ENCODE measurements around the gene KCNS1.

The KCNS1 gene

DNA sequence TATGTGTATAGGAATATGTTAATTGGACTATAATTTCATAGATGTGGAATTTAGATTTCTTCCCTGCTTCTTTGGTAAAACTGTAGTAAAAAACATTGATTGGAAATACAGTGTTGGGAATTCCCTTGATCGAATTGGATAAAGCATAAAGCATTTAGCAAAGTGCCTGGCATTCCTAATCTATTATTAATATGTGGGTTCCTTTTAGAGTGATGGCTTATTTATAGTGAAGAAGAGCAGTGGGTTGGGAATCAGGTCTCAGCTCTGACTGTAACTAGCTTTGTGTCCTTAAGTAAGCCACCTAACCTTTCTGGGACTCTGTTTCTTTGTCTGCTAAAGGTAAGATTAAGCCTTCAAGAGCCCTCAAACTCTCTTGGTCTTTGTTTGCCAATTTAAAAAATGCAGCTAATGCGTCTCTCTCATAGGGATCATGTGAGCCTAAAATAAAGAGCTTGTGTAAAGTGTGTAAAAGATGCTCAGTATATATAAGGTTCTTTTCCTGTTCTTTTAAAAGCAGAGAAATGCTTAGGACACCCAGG lies 53.3 kb downstream of the KCNS1 start:
- no peak for DNase-seq

DNA sequence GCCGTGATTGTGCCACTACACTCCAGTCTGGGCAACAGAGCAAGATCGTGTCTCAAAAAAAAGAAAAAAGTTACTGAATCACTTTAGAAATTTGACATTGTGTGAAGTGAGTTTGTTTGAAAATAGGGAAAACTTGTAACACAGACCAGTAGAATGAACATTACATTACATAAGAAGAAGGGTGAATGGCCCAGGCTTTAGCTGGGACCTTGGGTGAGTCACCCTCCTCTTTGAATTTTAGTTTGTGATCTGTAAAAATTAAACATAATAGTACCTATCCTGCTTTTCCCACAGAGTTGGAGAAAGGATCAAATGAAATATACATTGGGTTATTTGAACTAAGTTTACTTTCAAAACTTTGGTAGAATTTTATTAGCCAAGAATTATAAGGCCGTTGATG lies 56.3 kb downstream of the KCNS1 start:
- no peak for DNase-seq

DNA sequence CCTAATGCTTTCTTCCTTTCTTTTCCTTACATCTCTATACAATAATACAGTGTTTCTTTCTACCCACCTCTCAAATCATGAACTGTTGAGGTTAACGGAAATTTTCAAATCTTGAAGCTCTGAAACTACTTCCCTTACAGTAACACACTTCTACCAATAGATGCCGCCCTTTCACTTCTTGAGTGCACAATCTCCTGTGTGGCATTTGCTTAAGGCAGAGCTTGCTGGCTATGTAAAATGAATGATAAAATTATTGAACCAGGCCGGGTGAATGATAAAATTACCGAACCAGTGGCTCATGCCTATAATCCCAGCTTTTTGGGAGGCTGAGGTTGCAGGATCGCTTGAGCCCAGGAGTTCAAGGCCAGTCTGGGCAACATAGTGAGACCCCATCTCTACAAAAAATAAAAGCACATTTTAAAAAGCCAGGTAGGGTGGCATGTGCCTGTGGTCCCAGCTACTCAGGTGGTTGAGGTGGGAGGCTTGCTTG lies 56.8 kb downstream of the KCNS1 start:
- DNase-seq = peak; percentile 15

DNA sequence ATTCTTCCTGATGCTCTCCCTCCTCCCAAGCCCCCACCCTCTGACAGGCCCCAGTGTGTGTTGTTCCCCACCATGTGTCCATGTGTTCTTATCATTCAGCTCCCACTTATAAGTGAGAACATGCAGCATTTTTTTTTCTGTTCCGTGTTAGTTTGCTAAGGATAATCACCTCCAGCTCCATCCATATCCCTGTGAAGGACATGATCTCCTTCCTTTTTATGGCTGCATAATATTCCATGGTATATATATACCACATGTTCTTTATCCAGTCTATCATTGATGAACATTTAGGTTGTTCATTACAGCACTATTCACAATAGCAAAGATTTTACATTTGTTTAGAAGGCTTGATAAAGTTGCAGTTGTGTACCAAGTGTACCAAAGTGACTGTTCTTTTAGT lies 57.9 kb downstream of the KCNS1 start:
- no peak for DNase-seq
